Left renal pelvis (tissue), 4 donors: ENCODE measurements around the gene PDK2. TPM values are rescaled to one million over a fixed set of nuclear protein-coding genes. Genes with fewer than 3 reads are reported as not detected.

Source experiments
- DNase-seq, 4 donors: peaks; one replicate each; pipeline ENCODE4 v3.0.0-alpha.2; 2013; ENCODE audit warnings: low read depth in 4 of 4, low spot score in 3 of 4
- polyA plus RNA-seq, 4 donors: library from polyadenylated mRNA; unstranded; fragments of 120-200 nt; gene quantifications; one replicate each; pipeline ENCODE4 v1.2.1, GENCODE V29; 2013; ENCODE audit not compliant: insufficient read length in 4 of 4

Gene PDK2
- polyA plus RNA-seq, result 100 to 1,000 TPM in 3 of 4 donors, 10 to 100 TPM in 1; 68.8 to 113 (median 112) TPM

- DNase-seq, result peak; percentile 88 to 92 (median 90)
These were observed at the start of gene PDK2 for GRCh38 chr17:50094753-50095619. Gene PDK2 (plus strand): TSS chr17:50095351. CDS start chr17:50095436, 85 bp downstream.

GRCh38 chr17:50046179-50046578 is 49.0 kb upstream of the PDK2 start:
- no peak for DNase-seq

GRCh38 chr17:50046667-50047066 is 48.5 kb upstream of the PDK2 start:
- no peak for DNase-seq

GRCh38 chr17:50047083-50047482 is 48.1 kb upstream of the PDK2 start:
- no peak for DNase-seq

- DNase-seq, result no peak
These were observed 47.5 kb upstream of the PDK2 start for GRCh38 chr17:50047488-50048126.

- no peak for DNase-seq
These were observed 46.9 kb upstream of the PDK2 start for GRCh38 chr17:50048146-50048720.

- DNase-seq, result no peak
These were observed 46.2 kb upstream of the PDK2 start for GRCh38 chr17:50048988-50049387.

- DNase-seq, result no peak
These were observed 45.5 kb upstream of the PDK2 start for GRCh38 chr17:50049636-50050035.

- no peak for DNase-seq
These were observed 44.6 kb upstream of the PDK2 start for GRCh38 chr17:50050431-50051032.

GRCh38 chr17:50051082-50051576 is 44.0 kb upstream of the PDK2 start:
- no peak for DNase-seq

- DNase-seq, result no peak
These were observed 43.5 kb upstream of the PDK2 start for GRCh38 chr17:50051606-50052005.

- no peak for DNase-seq
These were observed 42.8 kb upstream of the PDK2 start for GRCh38 chr17:50052241-50052796.

- DNase-seq, result peak in 1 of 4 donors; percentile 75
These were observed 42.1 kb upstream of the PDK2 start for GRCh38 chr17:50052822-50053653.

GRCh38 chr17:50053654-50053960 is 41.5 kb upstream of the PDK2 start:
- DNase-seq, result no peak

- DNase-seq, result no peak
These were observed 40.1 kb upstream of the PDK2 start for GRCh38 chr17:50055055-50055425.

GRCh38 chr17:50055426-50056216 is 39.5 kb upstream of the PDK2 start, which contains the start of gene ITGA3:
Gene ITGA3 (plus strand): TSS chr17:50056110. CDS start chr17:50056440, 330 bp downstream.
- peak in 1 of 4 donors; percentile 60 for DNase-seq

GRCh38 chr17:50056217-50056960 is 38.8 kb upstream of the PDK2 start:
- DNase-seq, result no peak

- no peak for DNase-seq
These were observed 38.2 kb upstream of the PDK2 start for GRCh38 chr17:50056961-50057330.
